T-helper 1 cell (primary cell): Measurements from ENCODE around the gene HNRNPLL.
"Not testable (repeated sequence)": the region's sequence is repeated elsewhere in the genome, so short reads cannot be mapped to it uniquely, and the experiment has no call there.

Source experiments
- DNase-seq, 5 donors: peaks; one replicate each; pipeline ENCODE4 v3.0.0-alpha.2; 2012 to 2020

Gene HNRNPLL

DNA sequence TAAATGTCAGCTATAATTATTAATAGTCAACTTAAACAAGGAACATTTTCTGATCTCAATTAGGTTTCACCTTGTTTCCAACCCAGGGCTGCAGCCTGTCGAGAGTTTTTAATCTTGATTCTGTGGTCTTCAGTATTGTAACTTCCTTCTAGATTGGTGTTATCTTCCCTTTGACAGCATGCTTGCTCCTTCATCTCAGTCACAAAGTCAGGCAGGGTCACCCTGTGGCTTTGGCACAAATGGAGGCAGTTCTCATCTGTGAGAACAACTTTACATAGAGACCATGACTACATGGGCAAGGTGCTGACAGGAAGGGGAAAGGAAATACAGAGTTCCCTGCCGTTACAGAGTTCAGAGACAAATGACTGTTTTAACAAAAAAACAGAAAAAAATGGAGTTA lies 50.5 kb downstream of the HNRNPLL start:
- DNase-seq, result no peak

DNA sequence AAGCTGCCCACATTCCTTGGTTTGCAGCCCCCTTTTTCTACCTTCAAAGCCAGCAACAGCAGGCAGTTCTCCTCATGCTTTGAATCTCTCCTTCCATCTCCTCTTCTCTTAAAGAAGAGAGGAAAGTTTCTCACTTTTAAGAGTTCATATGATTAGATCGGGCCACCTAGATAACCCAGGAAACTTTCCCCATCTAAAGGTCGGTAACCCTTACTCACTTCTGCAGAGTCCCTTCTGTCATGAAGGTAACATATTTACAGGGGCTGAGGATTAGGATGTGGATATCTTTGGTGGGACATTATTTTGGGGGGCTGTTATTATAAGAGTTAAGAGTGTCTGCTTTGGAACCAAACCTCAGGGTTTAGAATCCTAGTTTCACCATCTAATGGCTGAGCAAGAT lies 51.0 kb downstream of the HNRNPLL start:
- no peak for DNase-seq

DNA sequence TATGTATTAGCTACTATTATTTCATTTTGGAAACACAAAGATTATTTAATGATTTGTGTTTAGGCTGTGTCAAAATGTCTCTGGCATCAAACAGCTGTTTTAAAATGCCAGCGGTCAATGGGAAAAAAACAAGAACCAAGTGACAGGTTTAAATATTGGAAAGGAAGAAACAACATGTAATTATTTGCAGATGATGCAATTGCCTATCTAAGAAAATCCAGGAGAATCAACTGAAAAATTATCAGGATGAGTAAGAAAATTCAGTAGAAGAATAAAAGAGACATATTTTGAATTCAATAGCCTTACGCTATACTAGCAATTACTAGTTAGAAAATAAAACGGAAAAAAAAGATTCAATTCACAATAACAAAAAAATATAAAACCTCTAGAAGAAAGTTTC lies 51.6 kb downstream of the HNRNPLL start:
- DNase-seq, result no peak

DNA sequence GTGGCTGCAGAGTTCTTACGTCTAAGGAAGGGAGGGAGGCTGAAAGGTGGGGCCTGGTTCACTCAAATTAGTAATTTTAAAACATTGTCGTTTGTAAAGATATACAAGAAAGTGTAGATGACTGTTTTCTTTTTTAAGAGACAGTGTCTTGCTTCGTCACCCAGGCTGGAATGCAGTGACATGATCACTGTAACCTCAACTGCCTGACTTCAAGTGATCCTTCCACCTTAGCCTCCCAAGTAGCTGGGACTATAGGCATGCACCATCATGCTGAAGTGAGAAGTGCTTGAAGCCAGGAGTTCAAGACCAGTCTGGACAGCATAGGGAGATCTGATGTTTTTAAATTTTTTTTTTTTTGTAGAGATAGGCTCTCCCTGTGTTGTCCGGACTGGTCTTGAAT lies 52.9 kb downstream of the HNRNPLL start:
- DNase-seq, result no peak

DNA sequence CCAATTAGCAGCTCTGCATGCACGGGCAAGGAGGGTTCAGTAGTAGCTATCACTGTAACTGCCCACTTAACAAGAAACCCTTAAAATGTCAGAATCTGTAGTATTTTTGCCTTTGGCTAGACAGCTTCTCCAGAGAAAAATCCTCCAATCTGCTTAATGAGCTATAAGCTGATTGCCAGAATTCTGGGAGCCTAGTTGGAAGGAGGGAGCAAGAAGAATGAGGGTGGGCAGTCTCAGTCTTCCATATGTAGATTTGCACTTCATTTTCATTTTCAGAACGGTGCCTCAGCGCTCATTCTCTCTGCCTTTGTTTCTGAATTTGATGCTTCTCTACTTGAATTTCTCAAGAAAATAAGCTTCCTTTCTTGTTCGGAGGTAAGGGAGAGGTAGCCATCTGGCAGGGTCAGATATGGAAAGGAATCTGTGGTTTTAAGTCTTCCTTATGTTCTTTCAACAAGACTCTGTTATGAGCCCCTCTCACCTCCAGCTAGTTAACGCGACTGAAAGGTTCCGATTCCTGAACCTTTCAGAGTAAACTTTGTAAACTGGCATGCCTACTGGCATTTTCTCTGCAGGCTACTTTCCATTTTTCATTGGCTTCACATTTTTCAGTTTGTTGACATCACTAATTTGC lies 53.5 kb downstream of the HNRNPLL start:
- no peak for DNase-seq

DNA sequence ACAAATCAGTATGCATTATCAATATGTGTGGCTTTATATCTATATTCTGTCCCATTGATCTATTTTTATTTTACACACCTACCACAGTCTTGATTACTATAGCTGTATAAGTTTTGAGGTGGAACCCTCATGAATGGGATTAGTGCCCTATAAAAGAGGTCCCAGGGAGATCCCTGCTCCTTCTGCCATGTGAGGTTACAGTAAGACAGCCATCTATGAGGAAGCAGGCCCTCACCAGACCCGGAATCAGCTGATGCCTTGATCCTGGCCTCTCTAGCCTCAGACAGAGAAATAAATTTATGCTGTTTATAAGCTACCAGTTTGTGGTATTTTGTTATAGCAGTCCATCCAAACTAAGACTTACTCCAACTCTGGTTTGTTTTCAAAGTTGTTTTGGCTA lies 54.9 kb downstream of the HNRNPLL start:
- DNase-seq, result no peak

DNA sequence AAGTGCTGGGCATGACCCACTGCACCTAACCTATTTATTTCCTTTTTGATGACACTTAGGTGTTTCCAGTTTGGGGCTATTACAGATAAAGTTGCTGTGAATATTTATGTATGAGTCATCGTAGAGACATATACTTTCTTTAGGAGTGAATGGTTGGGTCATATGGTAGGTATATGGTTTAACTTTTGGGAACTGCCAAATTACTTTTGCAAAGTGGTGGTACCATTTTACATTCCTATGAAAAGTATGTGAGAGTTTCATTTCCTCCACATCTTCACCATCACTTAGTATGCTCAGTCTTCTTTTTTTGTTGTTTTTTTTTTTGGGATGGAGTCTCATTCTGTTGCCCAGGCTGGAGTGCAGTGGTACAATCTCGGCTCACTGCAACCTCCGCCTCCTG lies 56.1 kb downstream of the HNRNPLL start:
- no peak for DNase-seq

DNA sequence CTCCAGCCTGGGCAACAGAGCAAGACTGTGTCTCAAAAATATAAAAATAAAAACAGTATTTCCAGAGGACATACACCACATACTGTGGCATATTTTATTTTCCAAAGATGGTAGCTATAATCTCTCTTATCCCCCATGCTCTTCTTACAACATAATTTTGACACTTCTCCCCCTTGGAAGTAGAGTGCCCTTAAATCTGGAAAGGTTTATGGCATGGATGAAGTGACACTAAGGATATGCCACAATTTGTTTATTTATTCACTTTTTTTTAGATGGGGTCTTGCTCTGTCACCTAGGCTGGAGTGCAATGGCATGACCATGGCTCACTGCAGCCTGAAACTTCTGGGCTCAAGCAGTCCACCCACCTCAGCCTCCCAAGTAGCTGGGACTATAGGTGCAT lies 56.7 kb downstream of the HNRNPLL start:
- no peak for DNase-seq

DNA sequence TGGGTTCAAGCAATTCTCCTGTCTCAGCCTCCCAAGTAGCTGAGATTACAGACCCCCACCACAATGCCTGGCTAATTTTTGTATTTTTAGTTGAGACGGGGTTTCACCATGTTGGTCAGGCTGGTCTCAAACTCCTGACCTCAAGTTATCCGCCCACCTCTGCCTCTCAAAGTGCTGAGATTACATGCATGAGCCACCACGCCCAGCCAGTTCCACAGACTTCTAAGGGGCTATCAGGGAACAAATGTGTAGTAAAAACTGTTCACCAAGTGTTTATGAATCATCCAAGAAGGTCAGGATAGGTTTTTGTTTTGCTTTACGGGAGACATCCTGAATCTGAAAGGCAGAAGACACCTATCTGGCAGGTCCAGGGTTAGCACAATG lies 60.5 kb downstream of the HNRNPLL start:
- DNase-seq, result not testable (repeated sequence)

DNA sequence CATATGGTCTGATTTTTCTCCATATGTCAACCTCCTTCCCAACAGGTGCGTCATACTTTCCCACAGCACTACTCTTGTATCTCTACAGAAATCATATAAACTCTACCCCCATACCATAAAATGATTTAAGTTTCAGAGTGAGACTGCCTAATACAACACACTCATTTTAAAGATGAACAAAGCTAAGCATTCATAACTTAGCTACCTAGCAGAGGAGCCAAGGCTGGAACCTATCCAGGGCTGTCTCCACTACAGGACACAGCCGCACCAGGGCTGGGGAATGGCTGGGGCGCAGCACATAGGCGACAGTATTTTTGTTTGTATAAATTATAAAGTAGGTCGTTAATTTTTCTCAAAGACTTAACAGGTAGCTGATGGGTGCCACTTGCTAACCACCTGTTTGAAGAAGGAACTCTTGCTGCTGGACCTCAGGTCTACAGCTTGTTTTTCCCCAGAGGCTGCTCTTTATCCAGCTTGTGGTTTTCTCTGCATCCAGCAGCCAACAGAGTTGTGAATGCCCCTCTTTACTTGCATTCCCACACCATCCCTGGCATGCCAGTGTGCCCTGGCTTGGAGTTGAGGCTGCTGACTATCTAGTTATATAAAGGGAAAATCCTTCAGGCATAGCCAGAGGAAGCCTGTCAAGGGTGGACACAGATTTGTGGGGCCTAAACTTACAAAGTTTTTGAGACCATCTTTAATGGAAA lies 62.0 kb downstream of the HNRNPLL start:
- no peak for DNase-seq

DNA sequence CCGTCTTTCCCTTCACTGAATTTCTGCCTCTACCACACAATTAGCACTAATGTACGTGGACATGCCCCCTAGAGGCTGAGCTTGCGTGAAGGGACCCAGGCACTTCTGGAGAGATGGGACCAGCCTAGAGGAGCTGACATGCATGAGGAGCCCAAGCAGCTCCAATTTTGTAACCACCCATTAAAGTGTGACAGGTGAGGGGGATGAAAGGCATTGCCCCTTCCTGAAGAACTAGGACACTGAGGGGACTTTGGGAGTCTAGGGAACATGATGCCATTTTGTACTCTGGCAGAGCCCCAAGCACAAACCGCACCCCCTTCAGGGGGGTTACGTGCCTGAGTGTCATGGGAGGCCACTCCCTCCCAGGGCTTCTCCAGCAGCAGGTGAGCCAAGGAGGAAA lies 63.6 kb downstream of the HNRNPLL start:
- no peak for DNase-seq

DNA sequence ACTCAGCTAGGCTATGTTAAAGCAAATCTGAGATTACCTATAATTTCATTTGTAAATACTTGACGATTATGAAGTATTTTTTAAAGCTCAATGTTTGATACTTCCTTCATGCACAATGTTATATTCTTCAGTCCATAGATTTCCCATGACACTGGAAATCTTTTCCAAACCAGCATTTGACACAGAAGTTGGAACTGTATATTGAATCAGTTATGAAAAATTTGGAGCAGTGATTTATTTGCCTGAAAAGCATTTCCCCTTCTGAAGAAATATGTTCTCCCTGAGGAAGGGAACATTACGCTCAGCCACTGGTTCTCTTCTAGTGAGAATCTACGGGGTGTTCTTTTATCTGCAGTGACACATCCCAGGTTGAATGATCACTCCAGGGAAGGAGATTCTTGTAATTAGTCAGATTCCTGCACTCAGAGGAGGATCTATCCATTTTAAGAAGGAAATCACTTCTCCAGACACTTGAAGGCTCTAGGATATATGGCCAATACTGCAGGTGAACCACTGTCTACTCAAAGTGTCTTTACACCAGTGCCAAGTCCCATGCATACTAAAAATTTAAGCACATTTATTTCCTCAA lies 64.7 kb downstream of the HNRNPLL start:
- DNase-seq, result no peak

DNA sequence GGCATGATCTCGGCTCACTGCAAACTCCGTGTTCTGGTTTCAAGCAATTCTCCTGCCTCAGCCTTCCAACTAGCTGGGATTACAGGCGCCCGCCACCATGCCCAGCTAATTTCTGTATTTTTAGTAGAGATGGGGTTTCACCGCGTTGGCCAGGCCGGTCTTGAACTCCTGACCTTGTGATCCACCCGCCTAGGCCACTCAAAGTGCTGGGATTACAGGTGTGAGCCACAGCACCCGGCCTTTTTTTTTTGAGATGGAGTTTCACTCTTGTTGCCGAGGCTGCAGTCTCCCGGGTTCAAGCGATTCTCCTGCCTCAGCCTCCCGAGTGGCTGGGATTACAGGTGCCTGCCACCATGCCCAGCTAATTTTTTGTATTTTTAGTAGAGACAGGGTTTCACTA lies 65.4 kb downstream of the HNRNPLL start:
- DNase-seq, result not testable (repeated sequence)

DNA sequence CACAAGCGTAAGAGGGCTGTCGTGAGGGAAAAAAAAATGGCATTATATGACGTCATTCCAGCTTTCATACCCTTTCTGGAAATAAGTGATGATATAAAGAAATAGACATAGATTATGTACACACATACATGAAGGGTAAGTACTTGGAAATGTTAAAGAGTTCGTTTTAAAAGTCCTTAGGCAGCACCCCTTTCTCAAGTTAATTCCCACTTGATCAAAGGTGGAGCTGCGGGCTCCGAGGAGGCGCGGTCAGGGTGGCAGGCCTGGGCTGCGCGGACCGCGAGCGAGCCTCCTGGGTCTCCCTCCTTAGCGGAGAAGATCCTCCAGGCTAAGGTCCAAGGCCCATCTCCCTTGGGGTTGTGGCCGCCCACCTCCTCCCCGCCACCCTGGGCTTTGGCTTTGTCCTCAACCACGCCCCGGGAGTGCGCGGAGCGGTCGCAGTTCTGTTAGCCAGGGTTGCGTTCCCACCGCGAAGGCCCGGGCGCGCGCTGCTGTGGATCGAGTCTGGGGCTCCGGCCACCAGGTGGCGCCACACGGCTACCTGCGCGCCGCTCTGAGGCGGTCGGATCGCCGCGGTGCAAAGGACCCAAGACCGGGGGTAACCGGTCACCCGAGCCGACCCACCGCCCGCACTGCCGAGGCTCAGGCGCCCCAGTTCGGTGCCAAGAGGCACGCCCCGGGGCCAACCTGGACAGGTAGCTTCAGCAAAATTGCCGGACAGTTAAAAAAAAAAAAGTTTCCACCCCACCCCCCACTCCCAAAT lies 66.8 kb downstream of the HNRNPLL start:
- DNase-seq, result peak; percentile 59 to 73 (median 69)

DNA sequence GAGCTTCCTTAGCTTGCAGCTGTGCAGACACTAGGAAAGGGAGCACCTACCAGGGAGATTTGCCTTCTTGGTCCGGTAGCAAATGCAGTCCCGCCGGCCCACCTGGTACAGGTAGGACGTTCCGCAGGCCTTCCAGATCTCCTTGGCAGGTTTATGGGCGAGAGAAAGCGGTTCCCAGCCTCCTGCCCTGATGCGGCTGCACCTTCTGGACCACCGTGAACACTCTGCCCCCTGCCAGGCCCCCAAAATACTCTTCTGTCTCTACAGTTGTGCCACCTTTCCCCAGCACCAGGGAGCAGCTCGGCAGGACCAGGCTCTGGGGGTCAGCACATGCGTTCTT lies 67.4 kb downstream of the HNRNPLL start:
- DNase-seq, result no peak

DNA sequence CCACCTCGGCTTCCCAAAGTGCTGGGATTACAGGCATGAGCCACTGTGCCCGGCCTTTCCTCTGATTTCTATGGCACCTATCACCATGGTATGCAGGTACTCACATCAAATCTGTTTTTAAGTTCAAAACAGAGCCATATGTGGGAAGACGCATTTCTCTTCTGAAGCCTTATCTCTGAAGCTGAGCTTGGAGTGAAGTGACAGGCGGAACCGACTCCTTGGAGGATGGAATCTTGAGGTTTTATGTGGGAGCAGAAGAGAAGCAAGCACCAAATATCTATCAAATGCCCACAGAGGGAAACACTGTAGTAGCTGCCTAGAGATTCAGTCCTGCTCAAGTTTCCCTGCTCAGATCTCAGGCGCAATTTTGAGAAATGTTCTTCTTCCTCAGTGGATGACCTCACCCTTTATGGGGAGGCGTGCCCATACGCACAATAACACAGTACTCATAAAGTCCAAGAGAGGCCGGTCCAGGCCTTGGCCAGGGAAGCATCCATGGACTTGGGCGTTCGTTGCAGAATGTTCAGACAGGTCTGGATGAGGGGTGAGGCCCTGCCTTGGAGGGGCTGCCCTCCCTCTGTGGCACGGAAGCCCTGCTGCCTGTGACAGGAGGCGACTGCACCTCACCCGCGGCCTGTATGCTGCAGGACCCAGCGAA lies 67.9 kb downstream of the HNRNPLL start:
- no peak for DNase-seq

DNA sequence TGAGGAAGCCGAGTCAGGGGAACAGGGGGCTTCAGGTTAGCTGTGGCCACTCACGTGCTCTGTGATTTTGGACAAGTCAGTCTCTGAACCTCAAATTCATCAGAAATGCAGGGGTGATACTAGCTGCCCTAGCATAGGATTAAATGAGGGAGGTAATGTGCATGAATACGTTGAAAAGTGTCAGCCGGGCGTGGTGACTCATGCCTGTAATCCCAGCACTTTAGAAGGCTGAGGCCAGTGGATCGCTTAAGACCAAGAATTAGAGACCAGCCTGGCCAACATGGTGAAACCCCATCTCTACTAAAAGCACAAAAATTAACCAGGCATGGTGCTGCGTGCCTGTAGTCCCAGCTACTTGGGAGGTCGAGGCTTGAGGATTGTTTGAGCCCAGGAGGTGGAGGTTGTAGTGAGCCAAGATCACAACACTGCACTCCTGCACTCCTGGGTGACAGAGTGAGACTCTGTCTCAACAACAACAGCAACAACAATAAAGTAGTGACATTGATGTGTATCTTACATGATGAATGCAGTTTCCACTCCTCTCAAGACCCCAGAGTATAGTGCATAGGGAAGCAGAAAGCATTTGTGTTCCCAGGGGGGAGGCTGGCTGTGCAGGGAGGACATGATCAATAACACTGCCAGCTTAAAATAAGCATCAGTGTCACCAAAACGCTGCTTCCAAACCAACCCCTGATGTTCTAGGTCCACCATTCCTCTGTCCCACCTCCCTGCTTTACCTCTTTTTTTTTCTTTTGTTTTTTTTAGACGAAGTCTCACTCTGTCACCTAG lies 68.8 kb downstream of the HNRNPLL start:
- DNase-seq, result no peak

DNA sequence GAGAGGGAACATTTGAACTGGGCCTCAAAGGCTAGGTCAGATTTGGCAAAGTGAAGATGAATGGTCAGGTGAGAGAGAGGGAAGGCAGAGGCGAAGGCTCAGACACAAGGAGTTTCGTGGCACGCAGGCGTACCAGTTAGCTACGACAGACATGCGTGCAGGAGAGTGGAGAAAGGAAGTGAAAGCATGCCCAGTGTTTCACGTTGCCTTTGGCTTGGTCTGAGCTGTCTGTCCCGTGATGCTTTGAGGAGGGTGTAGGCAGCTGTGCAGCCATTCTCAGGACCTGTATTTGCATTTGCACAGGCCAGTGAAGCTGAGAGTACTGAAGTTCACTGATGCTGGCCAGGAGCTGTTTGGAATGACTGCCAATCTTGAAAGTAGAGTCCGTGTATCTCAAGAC lies 69.5 kb downstream of the HNRNPLL start:
- DNase-seq, result no peak

DNA sequence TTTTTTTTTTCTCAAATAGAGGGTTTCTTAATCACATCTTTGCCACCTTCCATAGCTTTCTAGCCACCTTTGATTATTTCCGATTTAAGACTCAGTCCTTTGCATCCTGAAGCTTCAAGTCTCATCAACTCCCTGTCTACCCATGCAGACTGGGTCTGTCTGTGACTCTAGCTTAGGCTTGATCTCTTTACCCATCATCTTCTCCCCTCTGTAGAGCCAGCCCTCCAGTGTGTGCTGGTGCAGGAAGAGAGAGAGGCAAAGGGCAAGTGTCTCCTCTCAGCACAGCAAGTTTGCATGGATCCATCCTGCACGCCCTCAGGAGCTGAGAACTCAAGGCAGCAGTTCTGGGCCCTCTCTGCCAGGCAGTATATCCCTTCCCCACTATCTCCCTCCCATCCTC lies 70.4 kb downstream of the HNRNPLL start:
- DNase-seq, result no peak

DNA sequence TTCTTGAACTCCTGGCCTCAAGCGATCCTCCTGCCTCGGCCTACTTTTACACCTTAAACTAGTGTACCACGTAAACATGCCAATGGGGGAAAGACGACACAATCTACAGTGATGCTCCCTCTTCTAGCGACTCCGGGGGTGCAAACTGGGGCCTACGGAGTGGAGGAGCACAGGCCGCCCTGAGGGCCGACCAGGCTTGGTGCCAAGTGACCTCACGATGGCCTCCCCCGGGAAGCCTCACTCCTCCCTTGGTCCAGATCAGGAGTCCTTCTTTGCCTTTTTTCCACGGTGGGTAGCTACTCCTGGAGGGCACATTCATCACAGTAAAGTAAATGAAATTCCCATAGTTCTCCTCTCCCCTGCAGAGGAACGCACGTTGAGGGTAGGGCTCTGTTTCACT lies 73.5 kb downstream of the HNRNPLL start:
- DNase-seq, result no peak

DNA sequence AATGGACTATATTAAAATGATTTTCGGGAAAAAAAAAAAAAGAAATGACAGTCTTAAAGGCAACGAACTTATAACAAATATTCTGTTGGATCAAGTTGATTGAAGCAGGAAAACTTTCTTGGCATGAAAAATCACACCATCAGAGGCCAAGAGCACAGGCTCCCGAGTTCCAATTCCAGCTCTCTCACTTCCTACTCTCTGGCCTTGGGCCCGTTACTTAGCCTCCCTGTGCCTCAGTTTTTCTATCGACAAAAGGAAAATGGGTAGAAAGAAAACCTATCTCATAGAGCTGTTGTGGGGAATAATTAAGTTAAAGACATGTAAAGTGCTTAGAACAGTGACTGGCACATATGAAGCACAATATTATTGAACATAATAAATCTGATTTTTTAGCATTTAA lies 74.2 kb downstream of the HNRNPLL start:
- DNase-seq, result no peak

DNA sequence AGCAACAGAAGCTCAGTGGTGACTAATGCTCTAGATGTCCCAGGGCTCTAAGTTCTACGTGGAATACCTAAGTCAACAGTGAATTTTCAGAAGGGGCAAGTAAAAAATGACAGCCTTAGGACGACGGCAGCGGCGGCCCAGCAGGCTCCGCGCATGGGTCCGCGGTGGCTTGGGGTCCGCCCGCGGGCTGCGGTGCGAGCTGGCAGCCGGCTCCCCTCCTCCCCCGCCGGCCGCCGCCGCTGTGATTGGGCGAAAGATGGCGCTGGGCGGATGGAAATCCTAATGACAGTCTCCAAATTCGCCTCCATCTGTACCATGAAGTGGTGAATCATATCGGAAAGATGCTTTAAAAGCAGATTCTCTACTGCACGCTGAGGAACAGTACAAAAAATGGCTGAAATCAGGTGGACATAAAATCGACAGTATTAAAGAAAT lies 74.7 kb downstream of the HNRNPLL start:
- DNase-seq, result peak in 1 of 5 donors; percentile 50
